Activated B cell treated with CpG ODN at 0.5 μM for 24 hours (primary cell): ENCODE data around the gene RSPRY1. TPM values are rescaled to one million over a fixed set of nuclear protein-coding genes. Genes with fewer than 3 reads are reported as not detected.
"Not testable (repeated sequence)": the region's sequence is repeated elsewhere in the genome, so short reads cannot be mapped to it uniquely, and the experiment has no call there.

Experiments
- ATAC-seq: fragments of 200-7000 bp; cut with Tn5 transposase; one replicate; pipeline ENCODE4 v1.10.0; 2021; ENCODE audit warnings: low read depth, mild to moderate bottlenecking, moderate library complexity
- CTCF ChIA-PET: fragments of 350-600 bp; sonication (Branson Sonifier 250); formaldehyde crosslinking; loops from one replicate; lab custom pipeline; 2021; ENCODE audit warnings: antibody characterized with exemption; lab: Charles Lee
- POLR2A ChIA-PET: fragments of 350-600 bp; sonication (Branson Sonifier 250); formaldehyde crosslinking; loops from one replicate; lab custom pipeline; 2021; ENCODE audit warnings: antibody characterized with exemption; lab: Charles Lee
- DNase-seq: peaks from one replicate; pipeline ENCODE4 v3.0.0; 2022
- H3K27ac Mint-ChIP-seq: one replicate; pipeline ENCODE4 v1.8.0; 2020; ENCODE audit warnings: mixed read lengths
- H3K27me3 Mint-ChIP-seq: one replicate; pipeline ENCODE4 v1.8.0; 2021; ENCODE audit warnings: mixed read lengths
- H3K36me3 Mint-ChIP-seq: one replicate; pipeline ENCODE4 v1.8.0; 2021; ENCODE audit warnings: low read depth, mixed read lengths
- H3K4me1 Mint-ChIP-seq: one replicate; pipeline ENCODE4 v1.8.0; 2021; ENCODE audit warnings: mixed read lengths
- H3K4me3 Mint-ChIP-seq: one replicate; pipeline ENCODE4 v1.8.0; 2020; ENCODE audit warnings: mild to moderate bottlenecking, mixed read lengths
- H3K9me3 Mint-ChIP-seq: one replicate; pipeline ENCODE4 v1.8.0; 2020; ENCODE audit warnings: mixed read lengths
- intact Hi-C: fragments of 100-400 bp; cut with micrococcal nuclease; formaldehyde crosslinking; loops from one replicate; pipeline ENCODE4 v1.15.1; 2024
- total RNA-seq: library from RNA; stranded (reverse); gene quantifications from 2 replicates; pipeline ENCODE4 v1.2.3, GENCODE V29; 2022
- TF ChIP-seq, protein P1 (sequence below): fragments of 200-600 bp; IDR thresholded peaks from one replicate; pipeline ENCODE4 v1.8.0; 2022; ENCODE audit warnings: antibody characterized with exemption, mild to moderate bottlenecking

RSPRY1 gene
- total RNA-seq, 1 donor from 2014 or later: 39.9 TPM

- ATAC-seq: no peak
Observed at GRCh38 chr16:57266531-57267260, 80.6 kb downstream of the RSPRY1 start.

DNA sequence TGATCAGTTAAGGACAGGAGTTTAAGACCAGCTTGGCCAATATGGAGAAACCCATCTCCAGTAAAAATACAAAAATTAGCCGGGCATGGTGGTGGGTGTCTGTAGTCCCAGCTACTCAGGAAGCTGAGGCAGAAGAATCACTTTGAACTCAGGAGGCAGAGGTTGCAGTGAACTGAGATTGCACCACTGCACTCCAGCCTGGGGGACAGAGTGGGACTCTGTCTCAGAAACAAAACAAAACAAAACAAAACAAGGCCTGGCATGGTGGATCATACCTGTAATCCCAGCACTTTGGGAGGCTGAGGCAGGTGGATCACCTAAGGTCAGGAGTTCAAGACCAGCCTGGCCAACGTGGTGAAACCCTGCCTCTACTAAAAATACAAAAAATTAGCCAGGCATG, 81.2 kb downstream of the RSPRY1 start:
- H3K36me3 Mint-ChIP-seq, POLR2A ChIA-PET, H3K27me3 Mint-ChIP-seq, H3K27ac Mint-ChIP-seq, H3K4me1 Mint-ChIP-seq, intact Hi-C loops, DNase-seq, CTCF ChIA-PET, H3K4me3 Mint-ChIP-seq, ATAC-seq, H3K9me3 Mint-ChIP-seq: not testable (repeated sequence)

More at GRCh38 chr16:57266531-57267260, 80.6 kb downstream of the RSPRY1 start:
- H3K36me3 Mint-ChIP-seq: no peaks in the 10 kb centered on the region
- no peak for DNase-seq
- no peaks in the 10 kb centered on the region for H3K4me1 Mint-ChIP-seq
- H3K4me3 Mint-ChIP-seq: no peak overlapping the region
- H3K27me3 Mint-ChIP-seq: no peaks in the 10 kb centered on the region
- POLR2A ChIA-PET: no interaction called here
- intact Hi-C loops: no loop called here
- no peaks in the 10 kb centered on the region for H3K9me3 Mint-ChIP-seq
- CTCF ChIA-PET: no interaction called here
- TF ChIP-seq, protein P1, sequence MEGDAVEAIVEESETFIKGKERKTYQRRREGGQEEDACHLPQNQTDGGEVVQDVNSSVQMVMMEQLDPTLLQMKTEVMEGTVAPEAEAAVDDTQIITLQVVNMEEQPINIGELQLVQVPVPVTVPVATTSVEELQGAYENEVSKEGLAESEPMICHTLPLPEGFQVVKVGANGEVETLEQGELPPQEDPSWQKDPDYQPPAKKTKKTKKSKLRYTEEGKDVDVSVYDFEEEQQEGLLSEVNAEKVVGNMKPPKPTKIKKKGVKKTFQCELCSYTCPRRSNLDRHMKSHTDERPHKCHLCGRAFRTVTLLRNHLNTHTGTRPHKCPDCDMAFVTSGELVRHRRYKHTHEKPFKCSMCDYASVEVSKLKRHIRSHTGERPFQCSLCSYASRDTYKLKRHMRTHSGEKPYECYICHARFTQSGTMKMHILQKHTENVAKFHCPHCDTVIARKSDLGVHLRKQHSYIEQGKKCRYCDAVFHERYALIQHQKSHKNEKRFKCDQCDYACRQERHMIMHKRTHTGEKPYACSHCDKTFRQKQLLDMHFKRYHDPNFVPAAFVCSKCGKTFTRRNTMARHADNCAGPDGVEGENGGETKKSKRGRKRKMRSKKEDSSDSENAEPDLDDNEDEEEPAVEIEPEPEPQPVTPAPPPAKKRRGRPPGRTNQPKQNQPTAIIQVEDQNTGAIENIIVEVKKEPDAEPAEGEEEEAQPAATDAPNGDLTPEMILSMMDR: no peak
- no peak overlapping the region for H3K27ac Mint-ChIP-seq

DNA sequence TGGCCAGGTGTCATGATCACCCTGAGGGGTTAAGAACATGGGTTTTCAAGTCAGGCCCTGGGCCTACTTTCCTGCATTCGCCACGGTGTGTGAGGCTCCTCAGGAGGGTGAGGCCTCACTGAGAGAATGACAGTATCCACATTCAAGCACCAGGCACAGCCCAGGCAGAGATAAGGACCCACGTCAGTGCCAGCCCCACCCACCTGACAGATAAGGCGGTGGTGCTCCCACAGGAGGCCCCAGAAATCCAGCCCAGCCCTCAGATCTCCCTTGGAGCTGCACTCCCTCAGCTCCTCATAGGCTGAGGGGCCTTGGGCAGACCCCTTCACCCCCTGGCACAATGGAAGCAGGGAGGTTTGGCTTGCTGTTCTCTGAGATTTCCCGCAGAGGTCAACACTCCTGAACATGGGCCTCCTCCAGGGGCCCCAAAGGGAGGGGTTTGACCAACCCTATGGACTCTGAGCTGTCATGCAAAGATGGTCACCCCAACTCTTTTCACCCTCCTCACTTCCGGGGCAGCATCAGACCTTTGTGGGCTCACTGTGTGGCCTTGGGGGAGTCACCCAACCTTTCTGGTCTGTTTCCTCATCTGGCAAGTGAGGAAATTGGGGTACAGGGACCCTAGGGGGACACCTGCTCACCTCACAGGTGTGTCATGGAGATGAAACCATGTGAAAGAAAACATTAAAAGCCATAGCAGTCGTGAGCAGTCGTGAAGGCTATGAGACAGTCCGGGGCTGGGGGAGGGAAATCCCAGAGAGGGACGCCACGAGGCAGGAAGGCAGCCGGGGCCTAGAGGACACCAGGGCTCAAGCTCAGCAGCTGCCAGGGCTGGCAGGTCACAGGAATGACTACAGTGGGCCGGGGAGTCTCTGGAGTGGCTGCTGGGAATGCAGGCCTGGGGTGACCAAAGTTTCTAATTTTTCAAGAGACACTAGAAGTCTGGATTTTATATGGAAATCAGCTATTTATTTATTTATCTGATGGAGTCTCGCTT, 83.0 kb downstream of the RSPRY1 start:
- no peaks in the 10 kb centered on the region for H3K4me1 Mint-ChIP-seq
- H3K9me3 Mint-ChIP-seq: no peaks in the 10 kb centered on the region
- H3K27me3 Mint-ChIP-seq: no peaks in the 10 kb centered on the region
- intact Hi-C loops: no loop called here
- no peak overlapping the region for H3K27ac Mint-ChIP-seq
- ATAC-seq (no peak), DNase-seq (no peak)
- TF ChIP-seq, protein P1: no peak
- CTCF ChIA-PET: interaction anchor here (0.9 kb wide), 1 partner anchor 215 kb away, joined by 3 read pairs; no protein-coding TSS in a partner anchor
- no peaks in the 10 kb centered on the region for H3K36me3 Mint-ChIP-seq
- POLR2A ChIA-PET: no interaction called here
- H3K4me3 Mint-ChIP-seq: no peak overlapping the region

DNA sequence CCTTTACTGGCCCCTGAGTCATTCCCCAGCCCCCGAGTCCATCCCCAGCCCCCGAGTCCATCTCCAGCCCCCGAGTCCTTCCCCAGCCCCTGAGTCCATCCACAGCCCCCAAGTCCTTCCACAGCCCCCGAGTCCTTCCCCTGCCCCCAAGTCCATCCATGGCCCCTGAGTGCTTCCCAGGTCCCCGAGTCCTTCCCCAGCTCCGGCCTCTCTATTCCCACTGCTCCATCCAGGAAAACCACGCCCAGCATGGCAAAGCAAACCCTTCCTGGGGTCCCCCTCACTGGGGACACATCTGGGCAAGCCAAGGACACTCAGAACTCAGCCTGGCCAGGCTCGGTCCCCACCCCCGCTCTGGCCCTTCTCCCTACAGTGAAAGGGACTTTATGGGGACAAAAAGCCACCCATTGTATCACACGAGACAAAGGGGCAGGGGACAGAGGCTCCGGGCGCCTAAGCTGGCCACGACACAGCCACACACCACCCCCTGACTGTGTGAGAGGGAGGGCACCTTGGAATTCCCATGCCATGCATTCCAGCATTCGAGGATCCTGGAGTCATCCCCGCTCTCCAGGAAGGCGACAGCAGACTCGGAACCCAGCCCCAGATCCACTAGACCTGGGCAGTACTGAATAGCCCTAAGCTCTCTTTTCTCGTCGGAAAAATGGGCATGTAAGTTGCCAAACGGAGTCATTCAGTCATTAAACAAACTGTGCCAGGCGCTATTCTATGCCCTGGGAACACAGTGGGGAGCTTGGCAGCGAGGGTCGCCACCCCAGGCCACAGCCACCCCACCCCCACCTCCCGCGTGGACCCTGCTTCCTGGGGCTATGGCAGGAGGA, 84.3 kb downstream of the RSPRY1 start:
- intact Hi-C loops: no loop called here
- Mint-ChIP-seq H3K36me3 (no peaks in the 10 kb centered on the region), H3K27ac (no peak overlapping the region), H3K9me3 (no peaks in the 10 kb centered on the region), H3K4me1 (no peaks in the 10 kb centered on the region), H3K27me3 (no peaks in the 10 kb centered on the region), H3K4me3 (no peak overlapping the region)
- ChIA-PET CTCF (no interaction called here), POLR2A (no interaction called here)
- ATAC-seq (no peak), DNase-seq (no peak)
- TF ChIP-seq, protein P1: no peak

DNA sequence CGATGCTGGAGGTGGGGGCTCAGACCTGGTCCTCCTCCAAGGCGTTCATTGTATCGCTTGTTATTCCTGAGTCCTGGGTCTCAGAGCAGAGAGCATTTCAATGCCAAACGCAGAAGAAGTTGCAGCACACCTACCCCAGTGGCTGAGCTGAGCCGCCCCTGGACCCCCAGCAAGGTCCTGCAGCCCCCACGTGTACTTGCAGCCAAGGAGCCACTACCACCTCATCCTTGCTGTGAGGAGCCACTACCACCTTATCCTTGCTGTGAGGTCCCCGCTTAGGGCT, 84.9 kb downstream of the RSPRY1 start:
- Mint-ChIP-seq H3K9me3 (no peaks in the 10 kb centered on the region), H3K4me1 (no peaks in the 10 kb centered on the region), H3K27me3 (no peaks in the 10 kb centered on the region), H3K27ac (no peak overlapping the region), H3K4me3 (no peak overlapping the region), H3K36me3 (no peaks in the 10 kb centered on the region)
- DNase-seq (no peak), ATAC-seq (no peak)
- TF ChIP-seq, protein P1: no peak
- POLR2A ChIA-PET: no interaction called here
- intact Hi-C loops: no loop called here
- CTCF ChIA-PET: no interaction called here
